Tibial nerve (tissue), 4 donors: ENCODE results near the gene FSCN2.

ENCODE experiments used
- CTCF ChIP-seq, 5 experiments: fragments of 200-600 bp in 3 of 5; fragments of 450-650 bp in 2 of 5; sonication (generic) in 3 of 5; IDR thresholded peaks; one replicate each; pipeline ENCODE4 v1.5.1; 2016 to 2019; ENCODE audit warnings: antibody characterized with exemption in 5 of 5, mild to moderate bottlenecking in 3 of 5, moderate library complexity in 2 of 5
- EP300 ChIP-seq, 2 donors: sonication (generic); formaldehyde crosslinking; IDR thresholded peaks; one replicate each; pipeline ENCODE4 v1.6.1; 2017; ENCODE audit warnings: antibody characterized with exemption in 2 of 2, mild to moderate bottlenecking in 1 of 2
- POLR2A ChIP-seq, 2 donors: fragments of 450-650 bp; IDR thresholded peaks; one replicate each; pipeline ENCODE4 v1.6.1; 2017; ENCODE audit warnings: antibody characterized with exemption in 2 of 2, mild to moderate bottlenecking in 2 of 2, moderate library complexity in 2 of 2

- TF ChIP-seq CTCF (IDR thresholded peaks at IDR 0.05) (no peak), POLR2A (IDR thresholded peaks at IDR 0.05) (no peak), EP300 (IDR thresholded peaks at IDR 0.05) (no peak)
Observed at GRCh38 chr17:81551458-81552243, 23.5 kb downstream of the FSCN2 start.
